SU-DHL-6 (cell line): Measurements from ENCODE around the gene EYA2.

ENCODE experiments used
- H2AFZ ChIP-seq: fragments of 200-600 bp; sonication (generic); 2 replicates; pipeline ENCODE4 v1.6.1; 2014; ENCODE audit warnings: low read depth, mild to moderate bottlenecking, moderate library complexity, mixed read lengths, antibody characterized with exemption, low read length; ENCODE audit not compliant: severe bottlenecking
- H3F3A ChIP-seq: fragments of 200-600 bp; shearing (Covaris generic); 2 replicates; pipeline ENCODE4 v1.6.0; 2016; ENCODE audit warnings: antibody characterized with exemption, mild to moderate bottlenecking; ENCODE audit not compliant: insufficient read depth
- H3K27ac ChIP-seq: fragments of 200-600 bp; sonication (generic); 2 replicates; pipeline ENCODE4 v1.5.1; 2016; ENCODE audit warnings: low read depth, mild to moderate bottlenecking, low read length, moderate library complexity, mixed read lengths
- H3K27me3 ChIP-seq: fragments of 200-600 bp; sonication (generic), shearing (Covaris generic); 2 replicates; pipeline ENCODE4 v1.6.0; 2014; ENCODE audit warnings: mild to moderate bottlenecking, low read length
- H3K36me3 ChIP-seq: fragments of 200-600 bp; sonication (generic); 2 replicates; pipeline ENCODE4 v1.6.1; 2014; ENCODE audit warnings: mild to moderate bottlenecking, low read length, mixed read lengths
- H3K4me2 ChIP-seq: fragments of 300-600, 200-600 bp; shearing (Covaris generic), sonication (generic); 2 replicates; pipeline ENCODE4 v1.6.0; 2014; ENCODE audit warnings: low read length, low read depth, mild to moderate bottlenecking; ENCODE audit not compliant: poor library complexity, severe bottlenecking
- H3K4me3 ChIP-seq: fragments of 200-600 bp; sonication (generic); 2 replicates; pipeline ENCODE4 v1.5.1; 2014; ENCODE audit warnings: antibody characterized with exemption, low read length, mild to moderate bottlenecking, mixed read lengths; ENCODE audit not compliant: insufficient read depth, poor library complexity, severe bottlenecking
- H3K79me2 ChIP-seq: fragments of 200-600 bp; sonication (generic); 2 replicates; pipeline ENCODE4 v1.6.1; 2014; ENCODE audit warnings: mild to moderate bottlenecking, low read length, moderate library complexity; ENCODE audit not compliant: insufficient read depth
- H3K9ac ChIP-seq: fragments of 200-600 bp; sonication (generic); 2 replicates; pipeline ENCODE4 v1.7.0; 2014; ENCODE audit warnings: mild to moderate bottlenecking, low read length
- H3K9me2 ChIP-seq: fragments of 200-600 bp; sonication (generic); replicated peaks from 2 replicates; pipeline ENCODE4 v1.6.1; 2014; ENCODE audit warnings: low read length; ENCODE audit not compliant: insufficient read depth
- H3K9me3 ChIP-seq: fragments of 200-600 bp; sonication (generic); 2 replicates; pipeline ENCODE4 v1.6.1; 2014; ENCODE audit warnings: low read length, mixed read lengths; ENCODE audit not compliant: insufficient read depth
- H4K20me1 ChIP-seq: fragments of 200-600 bp; sonication (generic); 2 replicates; pipeline ENCODE4 v1.6.1; 2014; ENCODE audit warnings: low read depth, mild to moderate bottlenecking, antibody characterized with exemption, low read length, moderate library complexity, mixed read lengths
- CTCF ChIP-seq: fragments of 200-600 bp; sonication (generic); IDR thresholded peaks from one replicate; pipeline ENCODE4 v1.5.1; 2017; ENCODE audit warnings: antibody characterized with exemption, mild to moderate bottlenecking, low read length, moderate library complexity; ENCODE audit not compliant: insufficient read depth, poor library complexity, severe bottlenecking
- EZH2phosphoT487 ChIP-seq: fragments of 200-600 bp; sonication (generic), shearing (Covaris generic); conservative IDR thresholded peaks from 2 replicates; pipeline ENCODE4 v1.6.1; 2018; ENCODE audit warnings: mild to moderate bottlenecking, antibody characterized with exemption, low read length, moderate library complexity, mixed read lengths

EYA2 gene

GRCh38 chr20:47055699-47056369, 161.2 kb downstream of the EYA2 start:
- Histone ChIP-seq H3K9me2 (no peaks in the 10 kb centered on the region), H3K9ac (no peak overlapping the region), H3K9me3 (no peaks in the 10 kb centered on the region), H3K4me3 (no peak overlapping the region), H3K36me3 (no peaks in the 10 kb centered on the region), H3F3A (no peaks in the 10 kb centered on the region), H3K27me3 (no peaks in the 10 kb centered on the region), H3K27ac (no peak overlapping the region), H3K79me2 (no peaks in the 10 kb centered on the region), H4K20me1 (no peaks in the 10 kb centered on the region), H2AFZ (no peak overlapping the region), H3K4me2 (no peak overlapping the region)
- TF ChIP-seq CTCF (no peak), EZH2phosphoT487 (no peak)

GRCh38 chr20:47057661-47058060, 163.0 kb downstream of the EYA2 start:
- Histone ChIP-seq H3K79me2 (no peaks in the 10 kb centered on the region), H3K36me3 (no peaks in the 10 kb centered on the region), H2AFZ (no peak overlapping the region), H3K9me3 (no peaks in the 10 kb centered on the region), H3K4me2 (no peak overlapping the region), H3K9me2 (no peaks in the 10 kb centered on the region), H3K27me3 (no peaks in the 10 kb centered on the region), H4K20me1 (no peaks in the 10 kb centered on the region), H3K4me3 (no peak overlapping the region), H3F3A (no peaks in the 10 kb centered on the region), H3K27ac (no peak overlapping the region), H3K9ac (no peak overlapping the region)
- no peak for TF ChIP-seq CTCF
- no peak for TF ChIP-seq EZH2phosphoT487

- no peak overlapping the region for H3K27ac ChIP-seq
- TF ChIP-seq EZH2phosphoT487 = no peak
- no peak for TF ChIP-seq CTCF
Measured at GRCh38 chr20:47058236-47058635, 163.6 kb downstream of the EYA2 start.

More at GRCh38 chr20:47058236-47058635, 163.6 kb downstream of the EYA2 start:
- H2AFZ ChIP-seq = no peak overlapping the region
- H3F3A ChIP-seq = no peaks in the 10 kb centered on the region
- H3K9ac ChIP-seq = no peak overlapping the region
- H3K9me2 ChIP-seq = no peaks in the 10 kb centered on the region
- no peaks in the 10 kb centered on the region for H3K9me3 ChIP-seq
- no peak overlapping the region for H3K4me2 ChIP-seq
- no peaks in the 10 kb centered on the region for H4K20me1 ChIP-seq
- no peaks in the 10 kb centered on the region for H3K36me3 ChIP-seq
- no peak overlapping the region for H3K4me3 ChIP-seq
- H3K27me3 ChIP-seq = no peaks in the 10 kb centered on the region
- no peaks in the 10 kb centered on the region for H3K79me2 ChIP-seq
